ENCODE measurements around the gene WDR82. TPM values are rescaled to one million over a fixed set of nuclear protein-coding genes. Genes with fewer than 3 reads are reported as not detected.

WDR82 gene
- total RNA-seq, 1 donor from 2014 or later: 93.1 TPM

- Mint-ChIP-seq H3K27me3 (no peaks in the 10 kb centered on the region), H3K9me3 (ENCODE audit: low read depth) (no peaks in the 10 kb centered on the region), H3K27ac (no peak overlapping the region), H3K4me1 (ENCODE audit: low read depth) (peaks cover 2% of the 10 kb centered on the region), H3K4me3 (ENCODE audit: low read depth) (no peak overlapping the region), H3K36me3 (ENCODE audit: insufficient read depth) (peaks cover 14% of the 10 kb centered on the region)
- no peak for TF ChIP-seq CTCF (IDR thresholded peaks at IDR 0.05; ENCODE audit: unreplicated experiment)
- DNase-seq (ENCODE audit: low spot score, unreplicated experiment): no peak
Observed at GRCh38 chr3:52217409-52217805, 61.0 kb downstream of the WDR82 start.

GRCh38 chr3:52216585-52217408, 61.7 kb downstream of the WDR82 start:
- no peak for DNase-seq (ENCODE audit: low spot score, unreplicated experiment)
- Mint-ChIP-seq H3K27ac (no peak overlapping the region), H3K9me3 (ENCODE audit: low read depth) (no peaks in the 10 kb centered on the region)

GRCh38 chr3:52215351-52215750, 63.1 kb downstream of the WDR82 start:
- DNase-seq (ENCODE audit: low spot score, unreplicated experiment): no peak
- Mint-ChIP-seq H3K9me3 (ENCODE audit: low read depth) (no peaks in the 10 kb centered on the region), H3K4me3 (ENCODE audit: low read depth) (no peak overlapping the region), H3K36me3 (ENCODE audit: insufficient read depth) (peaks cover 20% of the 10 kb centered on the region), H3K27me3 (no peaks in the 10 kb centered on the region), H3K27ac (no peak overlapping the region), H3K4me1 (ENCODE audit: low read depth) (peaks cover 2% of the 10 kb centered on the region)
- no peak for TF ChIP-seq CTCF (IDR thresholded peaks at IDR 0.05; ENCODE audit: unreplicated experiment)

More at GRCh38 chr3:52216585-52217408, 61.7 kb downstream of the WDR82 start:
- no peak overlapping the region for H3K4me3 Mint-ChIP-seq (ENCODE audit: low read depth)
- peaks cover 2% of the 10 kb centered on the region for H3K4me1 Mint-ChIP-seq (ENCODE audit: low read depth)
- no peaks in the 10 kb centered on the region for H3K27me3 Mint-ChIP-seq
- peaks cover 20% of the 10 kb centered on the region for H3K36me3 Mint-ChIP-seq (ENCODE audit: insufficient read depth)
- TF ChIP-seq CTCF (IDR thresholded peaks at IDR 0.05; ENCODE audit: unreplicated experiment): no peak

GRCh38 chr3:52213901-52214300, 64.5 kb downstream of the WDR82 start:
- Mint-ChIP-seq H3K9me3 (ENCODE audit: low read depth) (no peaks in the 10 kb centered on the region), H3K4me3 (ENCODE audit: low read depth) (no peak overlapping the region), H3K36me3 (ENCODE audit: insufficient read depth) (peaks cover 29% of the 10 kb centered on the region), H3K27ac (no peak overlapping the region), H3K27me3 (no peaks in the 10 kb centered on the region), H3K4me1 (ENCODE audit: low read depth) (peaks cover 2% of the 10 kb centered on the region)
- no peak for TF ChIP-seq CTCF (IDR thresholded peaks at IDR 0.05; ENCODE audit: unreplicated experiment)
- no peak for DNase-seq (ENCODE audit: low spot score, unreplicated experiment)

GRCh38 chr3:52213005-52213404, 65.4 kb downstream of the WDR82 start:
- H3K36me3 Mint-ChIP-seq (ENCODE audit: insufficient read depth): peaks cover 32% of the 10 kb centered on the region
- H3K27ac Mint-ChIP-seq: no peak overlapping the region
- TF ChIP-seq CTCF (IDR thresholded peaks at IDR 0.05; ENCODE audit: unreplicated experiment): no peak
- no peaks in the 10 kb centered on the region for H3K9me3 Mint-ChIP-seq (ENCODE audit: low read depth)
- H3K4me1 Mint-ChIP-seq (ENCODE audit: low read depth): no peaks in the 10 kb centered on the region
- no peaks in the 10 kb centered on the region for H3K27me3 Mint-ChIP-seq
- no peak for DNase-seq (ENCODE audit: low spot score, unreplicated experiment)
- no peak overlapping the region for H3K4me3 Mint-ChIP-seq (ENCODE audit: low read depth)

All from progenitor cell of endocrine pancreas (in vitro differentiated cells).